ENCODE results near the gene NIPAL3.
"Not testable (repeated sequence)": the region's sequence is repeated elsewhere in the genome, so short reads cannot be mapped to it uniquely, and the experiment has no call there.

Gene NIPAL3

GRCh38 chr1:24493785-24494184 is 78.2 kb downstream of the NIPAL3 start:
- no peak for DNase-seq

- DNase-seq, result no peak
These were observed 83.0 kb downstream of the NIPAL3 start for GRCh38 chr1:24498589-24498988.

- no peak for DNase-seq
These were observed 84.9 kb downstream of the NIPAL3 start for GRCh38 chr1:24500448-24501048.

GRCh38 chr1:24501371-24502064 is 85.9 kb downstream of the NIPAL3 start:
- no peak for DNase-seq

- peak; percentile 40 to 63 for DNase-seq
These were observed 86.6 kb downstream of the NIPAL3 start for GRCh38 chr1:24502065-24502708.

GRCh38 chr1:24502709-24503058 is 87.1 kb downstream of the NIPAL3 start, which contains the start of gene RCAN3:
RCAN3 (plus strand) TSS chr1:24502836; CDS start chr1:24514373, 11,537 bp downstream.
- peak; percentile 59 to 87 for DNase-seq

- no peak for DNase-seq
These were observed 87.6 kb downstream of the NIPAL3 start for GRCh38 chr1:24503059-24503751.

- no peak for DNase-seq
These were observed 88.4 kb downstream of the NIPAL3 start for GRCh38 chr1:24503870-24504523.

- no peak for DNase-seq
These were observed 89.0 kb downstream of the NIPAL3 start for GRCh38 chr1:24504560-24504959.

GRCh38 chr1:24505816-24506215 is 90.2 kb downstream of the NIPAL3 start:
- no peak for DNase-seq

- no peak for DNase-seq
These were observed 91.2 kb downstream of the NIPAL3 start for GRCh38 chr1:24506691-24507381.

GRCh38 chr1:24507405-24507804 is 91.8 kb downstream of the NIPAL3 start:
- no peak for DNase-seq

GRCh38 chr1:24508911-24509310 is 93.3 kb downstream of the NIPAL3 start:
- no peak for DNase-seq

- DNase-seq, result no peak
These were observed 98.1 kb downstream of the NIPAL3 start for GRCh38 chr1:24513706-24514105.

GRCh38 chr1:24514946-24515345 is 99.3 kb downstream of the NIPAL3 start:
- no peak for DNase-seq

GRCh38 chr1:24515671-24516209 is 100.1 kb downstream of the NIPAL3 start:
- DNase-seq, result not testable (repeated sequence)

- no peak for DNase-seq
These were observed 100.9 kb downstream of the NIPAL3 start for GRCh38 chr1:24516506-24516905.

GRCh38 chr1:24517898-24518297 is 102.3 kb downstream of the NIPAL3 start:
- no peak for DNase-seq

GRCh38 chr1:24520282-24520681 is 104.7 kb downstream of the NIPAL3 start:
- DNase-seq, result not testable (repeated sequence)

Data from NCI-H1930 (cell line).